Erythroblast (primary cell): ENCODE data around the gene NLRP3.
"Not testable (repeated sequence)": the region's sequence is repeated elsewhere in the genome, so short reads cannot be mapped to it uniquely, and the experiment has no call there.

Source experiments
- DNase-seq, 2 experiments: peaks; one replicate each; lab custom pipeline; 2025; lab: John Stamatoyannopoulos, UW
- GATA1 ChIP-seq: IDR thresholded peaks from 2 replicates; pipeline ENCODE4 v1.6.1; 2011; ENCODE audit warnings: low read depth, mild to moderate bottlenecking, control low read depth, low read length, moderate library complexity
- POLR2A ChIP-seq: IDR thresholded peaks from 2 replicates; pipeline ENCODE4 v1.6.1; 2011; ENCODE audit warnings: mild to moderate bottlenecking, low read length

Gene NLRP3

DNA sequence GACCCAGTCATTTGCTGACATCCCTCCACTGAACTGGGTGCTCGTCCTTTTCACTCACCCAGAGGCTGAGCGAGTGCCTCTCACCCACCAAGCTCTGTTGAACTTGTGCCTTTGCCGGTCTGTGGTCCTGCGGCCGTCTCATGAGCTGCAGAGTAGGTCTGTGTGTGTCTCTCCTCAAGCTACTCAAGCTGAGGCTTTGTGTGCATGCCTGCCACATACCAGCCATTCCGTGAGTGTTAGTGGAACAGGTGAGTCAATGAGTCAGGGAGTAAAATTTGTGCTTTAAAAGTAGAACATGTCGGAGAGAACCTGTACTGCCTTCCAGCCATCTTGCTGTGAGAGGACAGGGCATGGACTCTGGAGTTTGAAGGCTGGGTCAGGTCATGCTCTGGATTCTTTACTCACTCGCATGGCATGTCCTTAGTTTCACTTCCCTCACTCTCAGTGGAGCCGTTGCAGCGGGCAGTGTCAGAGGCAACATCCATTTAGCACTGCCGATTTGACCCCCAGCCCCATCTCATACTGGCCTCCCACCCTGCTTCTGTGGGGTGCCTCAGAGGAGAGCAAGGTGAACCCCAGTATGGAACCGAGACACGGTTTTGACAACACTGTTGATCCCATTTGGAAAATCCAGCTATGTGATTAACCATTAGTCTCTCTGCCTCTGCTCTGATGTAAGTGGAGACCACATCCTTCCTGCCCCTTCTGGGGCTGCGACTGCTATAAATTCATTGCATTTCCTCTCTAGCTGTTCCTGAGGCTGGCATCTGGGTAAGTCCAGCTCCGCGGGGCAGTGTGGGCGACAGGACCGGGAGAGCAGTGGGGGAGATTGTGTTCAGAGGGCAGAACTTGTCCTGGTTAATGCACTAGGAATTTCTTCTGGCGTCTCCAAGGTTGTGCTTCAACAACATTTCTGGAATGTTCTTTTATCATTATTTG, at the start of gene NLRP3:
Gene NLRP3, plus strand, starts transcription at position 751 of the 939 bp plus-strand sequence. CDS start 2,628 bp downstream, outside the sequence.
- no peak for DNase-seq
- no peak for TF ChIP-seq GATA1
- TF ChIP-seq POLR2A, result no peak

DNA sequence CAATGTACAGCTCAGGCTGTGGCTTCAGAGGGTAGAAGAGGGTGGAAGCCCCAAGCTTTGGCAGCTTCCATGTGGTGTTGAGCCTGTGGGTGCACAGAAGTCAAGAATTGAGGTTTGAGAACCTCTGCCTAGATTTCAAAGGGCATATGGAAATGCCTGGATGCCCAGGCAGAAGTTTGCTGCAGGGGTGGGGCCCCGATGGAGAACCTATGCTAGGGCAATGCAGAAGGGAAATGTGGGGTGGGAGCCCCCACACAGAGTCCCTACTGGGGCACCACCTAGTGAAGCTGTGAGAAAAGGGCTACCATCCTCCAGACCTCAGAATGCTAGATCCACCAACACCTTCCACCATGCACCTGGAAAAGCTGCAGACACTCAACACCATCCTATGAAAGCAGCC, 49.6 kb upstream of the NLRP3 start:
- not testable (repeated sequence) for DNase-seq

DNA sequence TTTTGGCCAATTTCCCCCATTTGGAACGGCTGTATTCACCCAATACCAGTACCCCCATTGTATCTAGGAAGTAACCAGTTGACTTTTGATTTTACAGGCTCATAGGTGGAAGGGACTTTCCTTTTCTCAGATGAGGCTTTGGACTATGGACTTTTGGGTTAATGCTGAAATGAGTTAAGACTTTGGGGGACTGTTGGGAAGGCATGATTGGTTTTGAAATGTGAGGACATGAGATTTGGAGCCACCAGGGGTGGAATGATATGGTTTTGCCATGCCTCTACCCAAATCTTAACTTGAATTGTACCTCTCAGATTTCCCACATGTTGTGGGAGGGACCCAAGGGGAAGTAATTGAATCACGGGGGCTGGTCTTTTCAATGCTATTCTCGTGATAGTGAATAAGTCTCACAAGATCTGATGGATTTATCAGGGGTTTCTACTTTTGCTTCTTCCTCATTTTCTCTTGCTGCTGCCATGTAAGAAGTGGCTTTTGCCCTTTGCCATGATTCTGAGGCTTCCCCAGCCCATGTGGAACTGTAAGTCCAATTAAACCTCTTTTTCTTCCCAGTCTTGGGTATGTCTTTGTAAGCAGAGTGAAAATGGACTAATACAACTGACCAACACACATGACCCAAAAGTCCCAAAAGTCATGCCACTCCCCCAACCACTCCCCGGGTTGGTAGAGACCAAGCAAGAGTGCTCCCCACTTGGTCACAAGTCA, 48.9 kb upstream of the NLRP3 start:
- TF ChIP-seq GATA1 (no peak), POLR2A (no peak)
- DNase-seq, result no peak

DNA sequence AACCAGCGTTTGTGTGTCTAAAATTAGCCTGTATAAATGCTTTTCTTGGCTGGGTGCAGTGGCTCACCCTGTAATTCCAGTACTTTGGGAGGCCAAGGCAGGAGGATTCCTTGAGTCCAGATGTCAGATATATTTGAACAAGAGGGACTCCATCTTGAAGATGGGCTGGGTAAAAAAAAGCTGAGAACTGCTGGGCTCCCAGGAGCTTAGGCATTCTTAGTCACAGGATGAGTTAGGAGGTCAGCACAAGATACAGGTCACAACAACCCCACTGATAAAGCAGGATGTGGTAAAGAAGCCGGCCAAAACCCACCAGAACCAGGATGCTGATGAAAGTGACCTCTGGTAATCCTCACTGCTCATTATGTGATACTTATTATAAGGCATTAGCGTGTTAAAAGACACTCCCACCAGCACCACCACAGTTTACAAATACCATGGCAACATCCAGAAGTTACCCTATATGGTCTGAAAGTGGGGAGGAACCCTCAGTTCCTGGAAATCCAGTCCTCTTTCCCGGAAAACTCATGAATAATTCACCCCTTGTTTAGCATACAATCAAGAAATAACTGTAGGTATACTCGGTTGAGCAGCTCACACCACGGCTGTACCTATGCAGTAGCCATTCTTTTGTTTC, 48.1 kb upstream of the NLRP3 start:
- no peak for DNase-seq
- no peak for TF ChIP-seq GATA1
- no peak for TF ChIP-seq POLR2A

DNA sequence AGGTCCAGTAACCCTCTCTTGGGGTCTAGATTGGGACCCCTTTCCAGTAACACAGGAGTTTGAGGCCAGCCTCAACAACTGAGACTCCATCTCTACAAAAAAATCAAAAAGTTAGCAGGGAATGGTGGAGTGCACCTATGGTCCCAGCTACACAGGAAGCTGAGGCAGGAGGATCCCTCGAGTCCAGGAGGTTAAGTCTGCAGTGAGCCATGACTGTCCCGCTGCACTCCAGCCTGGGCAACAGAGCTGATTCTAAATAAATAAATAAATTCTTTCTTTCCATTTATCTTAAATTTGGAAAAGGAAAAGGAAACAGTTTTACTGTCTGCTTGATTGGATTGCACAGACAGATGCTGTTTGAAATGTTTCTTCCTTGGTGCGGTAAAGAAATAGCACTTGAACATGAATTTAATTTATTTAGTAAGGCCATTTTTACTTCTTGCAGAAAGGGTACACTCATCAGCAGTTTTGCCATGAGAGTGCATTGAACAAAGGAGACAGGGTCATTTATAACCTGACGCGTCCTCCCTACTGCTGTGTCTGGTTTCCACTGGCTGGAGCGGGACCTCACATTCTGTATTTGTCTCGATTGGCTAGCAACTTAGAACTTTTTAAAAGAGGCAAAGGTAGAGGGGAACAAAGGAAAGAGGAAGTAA, 47.4 kb upstream of the NLRP3 start:
- no peak for TF ChIP-seq POLR2A
- TF ChIP-seq GATA1, result no peak
- DNase-seq, result no peak

DNA sequence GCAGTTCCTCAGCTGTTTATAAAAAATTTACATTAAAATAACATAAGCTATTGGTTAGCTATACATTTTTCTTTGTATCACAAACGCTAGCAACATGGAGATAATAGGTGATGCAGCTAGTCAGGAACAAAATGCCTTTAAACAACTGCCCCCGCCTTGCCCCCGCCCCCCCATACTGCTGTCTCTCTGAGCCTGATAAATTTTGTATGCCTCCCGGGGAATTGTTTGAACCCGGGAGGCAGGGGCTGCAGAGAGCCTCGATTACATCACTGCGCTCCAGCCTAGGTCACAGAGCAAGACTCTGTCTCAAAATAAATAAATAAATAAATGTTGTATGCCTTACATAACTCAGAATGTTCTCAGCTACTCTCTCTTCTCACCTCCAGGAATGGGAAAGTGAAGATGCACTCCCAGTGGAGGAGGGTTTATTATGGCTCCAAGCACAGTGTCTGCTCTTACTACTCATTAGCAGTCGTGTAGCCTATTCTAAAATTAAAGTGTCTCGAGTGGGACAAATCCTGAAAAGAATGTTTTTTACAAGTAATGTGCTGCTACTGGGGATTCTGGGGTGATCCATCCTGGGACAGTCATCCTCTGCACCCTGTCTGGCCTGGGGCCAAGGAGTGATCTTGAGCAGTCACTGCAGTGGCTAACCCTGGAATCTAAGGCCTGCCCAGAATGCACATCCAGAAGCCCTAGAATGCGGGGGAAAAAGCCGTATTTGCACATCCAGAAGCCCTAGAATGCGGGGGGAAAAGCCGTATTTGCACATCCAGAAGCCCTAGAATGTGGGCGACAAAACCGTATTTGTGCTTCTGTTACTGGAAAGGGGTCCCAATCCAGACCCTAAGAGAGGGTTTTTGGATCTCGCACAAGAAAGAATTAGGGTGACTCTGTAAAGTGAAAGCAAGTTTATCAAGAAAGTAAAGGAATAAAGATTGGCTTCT, 44.9 kb upstream of the NLRP3 start:
- TF ChIP-seq POLR2A, result no peak
- no peak for TF ChIP-seq GATA1
- DNase-seq, result no peak

DNA sequence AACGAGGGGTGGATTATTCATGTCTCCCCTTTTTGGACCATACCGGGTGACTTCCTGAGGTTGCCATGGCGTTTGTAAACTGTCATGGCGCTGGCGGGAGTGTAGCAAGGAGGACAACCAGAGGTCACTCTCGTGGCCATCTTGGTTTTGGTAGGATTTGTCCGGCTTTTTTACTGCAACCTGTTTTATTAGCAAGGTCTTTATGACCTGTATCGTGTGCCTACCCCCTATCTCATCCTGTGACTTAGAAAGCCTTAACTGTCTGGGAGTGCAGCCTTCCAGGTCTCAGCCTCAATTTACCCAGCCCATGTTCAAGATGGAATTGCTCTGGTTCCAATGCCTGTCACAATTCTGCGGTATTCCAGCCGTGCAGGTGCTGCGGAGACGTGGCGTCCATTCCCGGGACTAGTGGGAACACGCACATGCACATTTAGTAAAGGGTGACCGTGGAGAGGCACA, 44.1 kb upstream of the NLRP3 start:
- no peak for DNase-seq
- TF ChIP-seq GATA1, result no peak
- TF ChIP-seq POLR2A, result no peak

DNA sequence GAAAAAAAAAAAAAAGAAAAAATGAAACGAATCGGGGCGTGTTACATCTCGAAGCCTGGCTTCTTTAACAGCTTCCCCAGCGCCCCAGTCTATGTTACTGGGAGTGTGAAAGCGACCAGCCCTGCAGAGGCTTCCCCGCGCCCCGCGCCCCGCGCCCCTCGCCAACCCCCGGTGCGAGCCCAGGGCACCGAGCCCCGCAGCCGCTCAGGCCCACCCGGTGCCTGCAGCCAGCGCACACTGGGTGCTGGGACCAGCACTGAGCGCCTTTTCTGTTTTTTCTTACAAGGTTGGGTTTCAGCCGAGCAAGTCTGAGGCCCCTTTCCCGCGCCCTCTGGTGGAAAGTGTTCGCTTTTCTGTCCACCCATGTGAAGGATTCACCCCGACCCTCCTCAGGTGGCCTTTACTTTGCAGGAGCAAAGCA, 42.2 kb upstream of the NLRP3 start:
- DNase-seq, result peak; percentile 57 to 63
- TF ChIP-seq GATA1 (no peak), POLR2A (no peak)

DNA sequence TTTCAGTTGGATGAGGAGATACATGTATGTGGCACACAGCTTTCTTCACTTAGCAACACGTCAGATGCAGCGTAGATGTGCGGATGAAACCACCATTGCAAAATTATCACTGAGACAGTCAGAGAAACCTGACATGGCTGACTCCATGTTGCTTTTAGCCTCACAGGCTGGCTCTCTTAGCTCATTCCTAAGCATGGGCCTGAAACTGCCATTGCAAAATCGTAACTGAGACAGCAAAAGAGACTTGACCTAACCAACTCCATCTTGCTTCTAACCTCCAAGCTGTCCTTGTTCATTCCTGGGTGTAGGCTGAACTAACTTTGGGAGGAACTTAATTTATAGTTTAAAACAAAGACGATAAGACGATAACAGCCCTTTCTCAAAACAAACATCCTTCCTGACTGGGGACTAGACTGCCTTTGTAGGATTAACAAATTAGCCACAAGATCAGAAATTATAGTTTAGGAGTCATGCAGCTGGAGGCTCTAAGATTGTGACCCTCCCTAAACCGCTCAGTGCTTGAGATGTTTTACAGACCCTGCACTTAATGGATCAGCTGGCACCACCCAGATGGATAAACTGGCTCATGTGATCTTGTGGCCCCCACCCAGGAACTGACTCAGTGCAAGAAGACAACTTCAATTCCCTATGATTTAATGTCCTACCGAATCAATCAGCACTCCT, 41.2 kb upstream of the NLRP3 start:
- DNase-seq, result not testable (repeated sequence)

DNA sequence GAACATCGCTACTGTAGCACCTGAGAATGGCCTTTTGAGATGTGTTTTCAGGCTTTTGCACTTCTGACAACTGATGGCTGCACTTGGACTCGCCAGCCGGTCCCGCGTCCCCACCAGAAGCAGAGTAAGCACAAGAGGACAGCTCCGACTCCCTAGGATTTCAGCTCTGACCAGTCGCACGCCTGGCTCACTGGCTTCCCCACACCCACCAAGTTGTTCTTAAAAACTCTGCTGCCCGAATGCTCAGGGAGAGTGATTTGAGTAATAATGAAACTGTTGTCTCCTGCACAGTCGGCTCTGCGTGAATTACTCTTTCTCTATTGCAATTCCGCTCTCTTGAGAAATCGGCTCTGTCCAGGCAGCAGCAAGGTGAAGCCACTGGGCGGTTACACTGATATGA, 40.2 kb upstream of the NLRP3 start:
- TF ChIP-seq GATA1, result no peak
- no peak for TF ChIP-seq POLR2A
- DNase-seq, result no peak

GRCh38 chr1:247376659-247377058, 39.3 kb upstream of the NLRP3 start:
- no peak for TF ChIP-seq GATA1
- no peak for TF ChIP-seq POLR2A
- DNase-seq, result no peak

GRCh38 chr1:247377656-247378055, 38.3 kb upstream of the NLRP3 start:
- not testable (repeated sequence) for DNase-seq
